Activated T-cell treated with anti-CD3 and anti-CD28 coated beads for 24 hours (primary cell): ENCODE results near the gene LPGAT1.
"Not testable (repeated sequence)": the region's sequence is repeated elsewhere in the genome, so short reads cannot be mapped to it uniquely, and the experiment has no call there.

Experiments used
- DNase-seq: peaks from one replicate; pipeline ENCODE4 v3.0.0-alpha.2; 2020; ENCODE audit warnings: low read depth

Gene LPGAT1

DNA sequence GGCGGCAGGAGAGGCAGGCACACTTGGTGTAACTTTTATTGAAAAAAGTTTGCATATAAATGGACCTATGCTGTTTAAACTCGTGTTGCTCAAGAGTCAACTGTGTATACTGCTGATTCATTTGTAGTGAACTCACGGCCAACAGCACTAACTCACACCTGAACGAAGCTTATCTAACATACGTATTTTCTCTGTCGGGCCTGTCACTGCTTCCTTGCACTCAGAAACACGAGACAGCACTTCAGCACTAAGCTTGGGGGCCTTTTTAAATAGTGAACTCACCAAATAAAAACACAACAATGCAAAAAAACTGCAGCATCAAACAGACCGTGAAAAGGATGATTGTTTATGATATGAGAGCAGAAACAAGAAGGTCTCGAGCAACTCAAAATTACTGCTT, 96.2 kb downstream of the LPGAT1 start:
- no peak for DNase-seq

DNA sequence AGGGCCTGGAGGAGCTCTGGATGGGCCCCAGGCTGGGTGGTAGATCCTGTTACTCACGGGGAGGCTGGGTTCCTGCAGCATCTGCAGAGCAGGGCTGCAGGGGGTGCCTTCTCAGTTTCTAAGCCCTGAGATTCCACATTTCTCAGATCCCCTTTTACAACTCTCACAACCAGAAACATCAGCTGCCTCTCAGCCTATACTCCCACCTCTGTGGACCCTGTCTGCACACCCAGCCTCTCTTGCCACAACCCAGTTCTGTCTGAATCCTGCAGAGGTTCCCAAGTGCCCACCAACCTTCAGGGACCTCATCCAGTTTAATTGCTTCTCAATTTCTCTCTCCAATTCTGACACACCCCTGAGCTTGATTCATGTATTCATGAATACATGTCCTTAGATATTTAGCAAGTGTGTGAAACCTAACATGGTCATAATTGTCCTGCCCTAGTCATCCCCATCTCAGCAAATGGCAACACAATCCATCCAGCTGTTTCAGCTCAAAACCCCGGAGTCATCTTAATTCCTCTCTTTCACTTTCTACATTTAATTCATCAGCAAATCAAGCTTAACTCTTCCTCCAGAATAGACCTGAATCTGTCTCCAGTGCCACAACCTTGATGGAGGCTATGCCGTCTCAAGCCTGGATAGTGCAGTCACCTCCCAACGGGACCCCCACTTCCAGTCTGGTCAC, 98.1 kb downstream of the LPGAT1 start:
- no peak for DNase-seq

- no peak for DNase-seq
Observed at GRCh38 chr1:211731456-211732292, 98.9 kb downstream of the LPGAT1 start.

DNA sequence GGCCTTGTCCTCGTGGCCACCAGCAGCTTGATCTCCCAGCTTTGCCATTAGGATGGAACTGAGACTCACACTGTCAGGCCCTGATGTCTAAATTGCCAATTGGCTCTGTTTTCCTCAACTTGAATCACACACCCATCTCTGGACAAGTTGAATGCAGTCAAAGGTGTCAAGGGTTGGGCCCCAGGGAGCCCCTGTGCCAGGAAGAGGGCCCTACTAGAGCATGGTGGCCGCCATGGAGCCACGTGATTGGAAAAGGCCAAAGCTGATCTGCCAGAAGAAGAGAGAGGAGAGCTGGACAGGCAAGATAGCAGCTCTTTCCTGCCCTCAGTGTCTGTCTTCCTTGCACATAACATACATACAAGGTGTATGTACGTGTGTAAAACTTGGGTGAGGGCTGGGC, 100.2 kb downstream of the LPGAT1 start:
- no peak for DNase-seq

DNA sequence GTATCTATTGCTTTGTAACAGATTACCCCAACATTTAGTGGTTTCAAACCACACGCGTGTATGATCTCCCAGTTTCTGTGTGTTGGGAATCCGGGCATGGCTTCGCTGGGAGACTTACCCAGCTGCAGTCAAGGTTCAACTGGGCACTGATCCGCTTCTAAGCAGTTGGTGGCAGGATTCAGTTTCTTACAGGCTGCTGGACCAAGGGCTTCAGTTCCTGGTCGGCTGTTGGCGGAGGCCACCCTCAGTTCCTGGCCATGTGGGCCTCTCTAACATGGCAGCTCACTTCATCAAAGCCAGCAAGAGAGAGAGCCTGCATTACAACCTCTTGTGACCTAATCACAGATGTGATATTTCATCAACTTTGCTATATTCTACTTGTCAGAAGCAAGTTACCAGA, 101.3 kb downstream of the LPGAT1 start:
- DNase-seq = no peak

DNA sequence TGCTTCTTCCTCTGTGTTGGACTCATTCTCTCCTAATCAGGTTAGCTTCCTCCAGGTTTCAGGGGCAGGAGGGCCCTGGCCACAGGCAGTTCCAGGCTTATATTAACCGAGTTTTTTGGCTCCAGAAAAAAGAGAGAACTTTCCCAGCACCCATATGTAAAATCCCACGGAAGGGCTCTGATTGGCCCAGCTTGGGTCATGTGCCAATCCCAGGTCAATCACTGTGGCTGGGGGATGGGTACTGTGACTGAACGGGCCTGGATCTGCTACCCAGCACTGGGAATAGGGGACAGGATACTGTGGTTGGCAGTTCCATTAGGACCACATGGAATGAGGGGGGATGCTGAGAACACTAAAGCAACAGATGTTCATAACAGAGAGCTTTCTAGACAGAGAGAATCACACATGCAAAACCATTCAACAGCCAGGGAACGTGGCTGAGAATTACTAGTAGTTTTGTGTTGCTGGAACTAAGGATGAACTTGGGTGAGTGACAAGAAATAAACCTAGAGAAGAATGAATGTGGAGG, 104.0 kb downstream of the LPGAT1 start:
- no peak for DNase-seq

- no peak for DNase-seq
Observed at GRCh38 chr1:211724687-211725196, 105.8 kb downstream of the LPGAT1 start.

GRCh38 chr1:211723273-211723672, 107.3 kb downstream of the LPGAT1 start:
- no peak for DNase-seq

- DNase-seq = no peak
Observed at GRCh38 chr1:211722277-211723175, 108.0 kb downstream of the LPGAT1 start.

DNA sequence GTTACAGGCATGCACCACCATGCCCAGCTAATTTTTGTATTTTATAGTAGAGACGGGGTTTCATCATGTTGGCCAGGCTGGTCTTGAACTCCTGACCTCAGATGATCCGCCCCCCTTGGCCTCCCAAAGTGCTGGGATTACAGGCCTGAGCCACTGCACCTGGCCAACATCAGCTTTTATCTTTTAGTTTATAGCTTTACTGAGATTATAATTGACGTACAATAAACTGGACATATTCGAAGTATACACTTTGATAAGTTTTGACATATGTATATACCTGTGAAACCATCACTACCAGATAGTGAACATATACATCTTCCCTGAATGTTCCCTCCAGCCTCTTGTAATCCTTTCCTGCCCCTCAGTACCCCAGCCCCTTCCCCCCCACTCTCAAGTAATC, 114.0 kb downstream of the LPGAT1 start:
- DNase-seq = not testable (repeated sequence)

DNA sequence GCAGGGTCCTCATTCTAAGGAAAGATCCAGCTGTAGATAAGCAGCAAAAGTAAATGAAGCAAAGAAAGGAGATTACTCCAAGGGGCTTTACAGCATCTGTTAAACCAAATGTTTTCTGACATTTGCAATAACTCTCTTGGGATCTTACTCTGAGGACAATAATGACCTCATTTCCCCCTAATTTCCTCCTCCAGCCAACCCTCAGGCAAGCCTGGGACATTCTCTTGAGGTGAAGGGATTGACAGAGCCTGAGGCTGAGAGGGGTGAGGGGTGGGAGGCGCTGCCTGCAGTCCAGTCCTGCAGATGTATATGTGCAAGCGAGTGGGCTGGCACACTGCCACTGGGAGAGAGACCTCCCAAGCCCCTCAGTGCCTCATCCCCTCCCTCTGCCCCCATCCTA, 114.6 kb downstream of the LPGAT1 start:
- DNase-seq = no peak

DNA sequence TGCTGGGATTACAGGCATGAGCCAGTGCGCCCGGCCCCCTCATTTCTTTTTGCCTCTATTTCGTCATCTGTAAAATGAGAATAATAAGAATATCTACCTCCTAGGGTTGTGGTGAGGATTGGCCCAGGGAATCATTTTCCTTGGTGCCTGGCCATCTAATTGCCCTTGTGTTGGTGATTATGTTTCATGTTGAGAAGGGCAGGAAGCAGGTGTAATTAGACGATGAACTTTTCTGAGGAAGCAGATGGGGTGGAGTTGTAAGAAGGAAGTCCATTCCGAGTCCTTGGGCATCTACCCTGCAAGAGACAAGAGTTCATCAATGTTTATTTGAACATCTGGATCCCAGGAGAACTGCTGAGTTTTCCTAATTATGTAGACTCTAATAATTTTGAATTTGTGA, 116.4 kb downstream of the LPGAT1 start:
- no peak for DNase-seq

GRCh38 chr1:211713231-211713630, 117.3 kb downstream of the LPGAT1 start:
- no peak for DNase-seq

GRCh38 chr1:211711315-211711705, 119.3 kb downstream of the LPGAT1 start:
- no peak for DNase-seq

DNA sequence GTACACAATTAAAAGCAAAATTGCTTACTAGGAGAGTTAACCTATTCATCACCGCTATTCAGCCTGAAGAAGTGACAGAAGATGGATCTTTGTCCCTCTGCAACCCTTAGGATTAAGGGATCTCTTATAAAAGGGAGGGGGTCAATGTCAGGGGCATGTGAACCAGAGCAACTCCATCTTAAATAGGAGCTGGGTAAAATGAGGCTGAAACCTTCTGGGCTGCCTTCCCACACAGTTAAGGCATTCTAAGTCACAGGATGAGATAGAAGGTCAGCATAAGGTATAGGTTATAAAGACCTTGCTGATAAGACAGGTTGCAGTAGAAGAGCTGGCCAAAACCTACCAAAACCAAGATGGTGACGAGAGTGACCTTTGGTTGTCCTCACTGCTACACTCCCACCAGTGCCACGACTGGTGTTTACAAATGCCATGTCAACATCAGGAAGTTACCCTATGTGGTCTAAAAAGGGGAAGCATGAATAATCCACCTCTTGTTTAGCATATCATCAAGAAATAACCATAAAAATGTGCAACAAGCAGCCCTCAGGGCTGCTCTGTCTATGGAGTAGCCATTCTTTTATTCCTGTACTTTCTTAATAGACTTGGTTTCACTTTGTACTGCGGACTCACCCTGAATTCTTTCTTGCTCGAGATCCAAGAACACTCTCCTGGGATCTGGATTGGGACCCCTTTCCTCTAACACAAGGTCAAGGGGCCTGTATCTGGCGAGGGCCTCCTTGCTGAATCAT, 119.8 kb downstream of the LPGAT1 start:
- no peak for DNase-seq

DNA sequence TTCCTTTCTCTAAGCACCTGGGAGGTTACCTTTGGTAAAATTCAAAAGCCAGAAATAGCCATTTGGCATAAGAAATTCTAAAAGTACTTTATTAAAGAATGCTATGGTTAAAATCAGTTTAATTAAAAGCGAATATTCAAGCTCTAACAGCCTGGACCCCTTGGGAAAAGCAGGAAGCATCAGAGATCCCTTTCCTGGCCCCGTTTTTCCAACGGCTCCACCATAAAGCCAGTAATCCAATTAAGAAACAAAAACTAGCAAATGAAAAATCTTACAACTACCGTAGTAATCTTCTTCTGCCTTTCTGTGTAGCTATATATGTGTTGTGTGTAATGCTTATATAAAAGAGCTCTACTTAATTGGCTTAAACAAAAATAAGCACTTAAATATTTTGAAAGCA, 121.6 kb downstream of the LPGAT1 start:
- no peak for DNase-seq

- DNase-seq = no peak
Observed at GRCh38 chr1:211708006-211708405, 122.6 kb downstream of the LPGAT1 start.

DNA sequence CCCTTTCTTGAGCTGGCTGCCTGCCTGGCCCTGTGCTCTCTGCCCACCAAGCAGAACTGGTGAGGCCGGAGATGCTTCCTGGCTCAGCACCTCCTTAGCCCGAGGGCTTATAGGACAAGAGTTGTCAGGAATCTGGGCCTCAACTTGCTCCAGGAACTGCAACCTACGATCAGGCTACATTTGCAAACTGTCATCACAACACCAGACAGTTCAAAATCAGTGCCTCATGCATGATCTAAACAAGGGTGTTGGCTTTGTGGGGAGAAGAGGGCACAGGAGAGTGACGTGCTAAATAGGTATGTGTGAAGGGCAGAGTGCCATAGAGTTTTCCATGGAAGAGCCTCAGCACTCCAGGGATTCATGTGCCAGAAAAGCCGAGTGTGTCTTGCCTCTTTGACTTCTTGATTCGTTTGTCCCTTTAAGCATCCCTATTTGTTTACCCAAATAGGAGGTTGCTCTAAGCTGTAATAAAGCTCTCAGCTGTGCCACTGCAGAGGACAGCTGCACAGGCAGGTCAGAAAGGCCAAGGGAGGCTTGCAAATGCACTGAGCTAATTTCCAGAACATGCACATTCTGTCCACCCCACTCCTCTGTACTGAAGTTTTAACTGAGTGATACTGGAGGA, 125.0 kb downstream of the LPGAT1 start:
- no peak for DNase-seq

GRCh38 chr1:211704543-211704942, 126.0 kb downstream of the LPGAT1 start:
- no peak for DNase-seq

- DNase-seq = no peak
Observed at GRCh38 chr1:211703812-211704537, 126.6 kb downstream of the LPGAT1 start.
